HG02610 (cell line): Measurements from ENCODE around the gene DOCK6.

ENCODE experiments used
- ATAC-seq: cut with Tn5 transposase; IDR thresholded peaks from one replicate; pipeline ENCODE4 v1.9.1; 2021; ENCODE audit warnings: mild to moderate bottlenecking, moderate library complexity; ENCODE audit not compliant: unreplicated experiment

Gene DOCK6, protein sequence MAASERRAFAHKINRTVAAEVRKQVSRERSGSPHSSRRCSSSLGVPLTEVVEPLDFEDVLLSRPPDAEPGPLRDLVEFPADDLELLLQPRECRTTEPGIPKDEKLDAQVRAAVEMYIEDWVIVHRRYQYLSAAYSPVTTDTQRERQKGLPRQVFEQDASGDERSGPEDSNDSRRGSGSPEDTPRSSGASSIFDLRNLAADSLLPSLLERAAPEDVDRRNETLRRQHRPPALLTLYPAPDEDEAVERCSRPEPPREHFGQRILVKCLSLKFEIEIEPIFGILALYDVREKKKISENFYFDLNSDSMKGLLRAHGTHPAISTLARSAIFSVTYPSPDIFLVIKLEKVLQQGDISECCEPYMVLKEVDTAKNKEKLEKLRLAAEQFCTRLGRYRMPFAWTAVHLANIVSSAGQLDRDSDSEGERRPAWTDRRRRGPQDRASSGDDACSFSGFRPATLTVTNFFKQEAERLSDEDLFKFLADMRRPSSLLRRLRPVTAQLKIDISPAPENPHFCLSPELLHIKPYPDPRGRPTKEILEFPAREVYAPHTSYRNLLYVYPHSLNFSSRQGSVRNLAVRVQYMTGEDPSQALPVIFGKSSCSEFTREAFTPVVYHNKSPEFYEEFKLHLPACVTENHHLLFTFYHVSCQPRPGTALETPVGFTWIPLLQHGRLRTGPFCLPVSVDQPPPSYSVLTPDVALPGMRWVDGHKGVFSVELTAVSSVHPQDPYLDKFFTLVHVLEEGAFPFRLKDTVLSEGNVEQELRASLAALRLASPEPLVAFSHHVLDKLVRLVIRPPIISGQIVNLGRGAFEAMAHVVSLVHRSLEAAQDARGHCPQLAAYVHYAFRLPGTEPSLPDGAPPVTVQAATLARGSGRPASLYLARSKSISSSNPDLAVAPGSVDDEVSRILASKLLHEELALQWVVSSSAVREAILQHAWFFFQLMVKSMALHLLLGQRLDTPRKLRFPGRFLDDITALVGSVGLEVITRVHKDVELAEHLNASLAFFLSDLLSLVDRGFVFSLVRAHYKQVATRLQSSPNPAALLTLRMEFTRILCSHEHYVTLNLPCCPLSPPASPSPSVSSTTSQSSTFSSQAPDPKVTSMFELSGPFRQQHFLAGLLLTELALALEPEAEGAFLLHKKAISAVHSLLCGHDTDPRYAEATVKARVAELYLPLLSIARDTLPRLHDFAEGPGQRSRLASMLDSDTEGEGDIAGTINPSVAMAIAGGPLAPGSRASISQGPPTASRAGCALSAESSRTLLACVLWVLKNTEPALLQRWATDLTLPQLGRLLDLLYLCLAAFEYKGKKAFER (N-terminal part only)

DNA sequence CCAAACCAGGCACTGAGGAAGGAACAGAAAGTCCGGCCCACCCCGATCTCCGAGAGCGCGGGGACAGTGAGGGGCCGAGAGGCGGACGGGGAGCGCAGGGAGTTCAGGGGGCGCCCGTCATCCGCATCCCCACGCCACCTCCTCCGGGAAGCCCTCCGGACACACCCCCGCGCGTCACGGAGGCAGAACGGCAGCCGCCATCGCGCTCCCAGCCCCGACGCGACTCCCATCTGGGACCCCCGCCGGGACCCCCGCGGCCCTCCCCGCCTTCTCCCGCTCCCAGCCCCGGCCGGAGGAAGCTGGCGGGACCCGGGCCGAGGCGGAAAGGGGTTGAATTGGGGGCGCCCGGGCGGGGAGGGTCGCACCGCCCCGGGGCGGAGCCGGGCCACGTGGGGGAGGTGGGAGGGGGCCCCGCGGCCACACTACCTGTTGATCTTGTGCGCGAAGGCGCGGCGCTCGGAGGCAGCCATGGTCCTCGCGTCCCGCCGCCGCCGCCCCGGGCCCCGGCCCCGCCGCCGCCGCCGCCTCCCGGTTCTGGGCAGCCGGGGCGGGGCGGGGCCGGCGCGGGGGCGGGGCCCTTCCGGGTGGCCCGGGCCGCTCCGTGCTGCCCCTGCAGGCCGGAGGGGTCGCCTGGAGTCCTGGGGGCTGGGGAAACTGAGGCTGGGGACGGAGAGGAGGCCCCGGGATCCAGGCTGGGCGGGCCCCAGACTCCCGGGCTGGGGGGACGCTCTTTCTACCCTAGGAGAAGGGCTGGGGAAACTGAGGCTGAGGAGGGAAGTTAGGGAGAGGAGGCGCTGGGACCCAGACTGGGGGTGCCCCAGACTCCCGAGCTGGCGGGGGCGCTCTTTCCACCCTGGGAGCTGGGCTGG is at the start of gene DOCK6:
DOCK6 (minus strand) TSS at position 554 of the 869 bp plus-strand sequence; CDS start at position 470, 84 bp downstream.
- ATAC-seq: no peak

DNA sequence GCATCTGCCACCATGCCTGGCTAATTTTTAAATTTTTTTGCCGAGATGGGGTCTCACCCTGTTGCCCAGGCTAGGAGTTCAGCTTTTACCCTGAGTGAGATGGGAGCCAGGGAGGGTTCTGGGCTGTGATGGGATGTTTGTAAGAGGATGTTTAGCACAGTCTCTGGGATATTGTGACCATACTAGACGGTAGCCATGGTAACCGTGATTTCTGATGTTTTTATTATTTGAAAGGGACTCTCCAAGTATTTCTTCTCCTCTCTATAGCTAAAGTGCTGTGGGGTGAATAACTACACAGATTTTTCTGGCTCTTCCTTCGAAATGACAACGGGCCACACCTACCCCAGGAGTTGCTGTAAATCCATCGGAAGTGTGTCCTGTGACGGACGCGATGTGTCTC is 44.0 kb upstream of the DOCK6 start:
- ATAC-seq: no peak

DNA sequence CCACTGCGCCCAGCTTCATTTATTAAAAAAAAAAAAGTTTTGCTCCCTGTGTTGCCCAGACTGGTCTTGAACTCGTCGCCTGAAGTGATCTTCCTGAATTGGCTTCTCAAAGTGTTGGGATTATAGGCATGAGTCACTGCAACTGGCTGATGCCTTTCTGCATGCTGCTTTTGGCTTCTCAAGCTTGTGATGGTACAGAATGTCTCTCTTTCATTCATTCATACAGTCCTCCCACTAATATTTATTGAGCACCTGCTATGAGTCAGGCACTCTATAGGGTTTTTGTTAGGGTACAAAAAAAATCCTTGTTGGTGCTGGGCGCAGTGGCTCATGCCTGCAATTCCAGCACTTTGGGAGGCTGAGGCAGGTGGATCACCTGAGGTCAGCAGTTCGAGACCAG is 42.6 kb upstream of the DOCK6 start:
- no peak for ATAC-seq

DNA sequence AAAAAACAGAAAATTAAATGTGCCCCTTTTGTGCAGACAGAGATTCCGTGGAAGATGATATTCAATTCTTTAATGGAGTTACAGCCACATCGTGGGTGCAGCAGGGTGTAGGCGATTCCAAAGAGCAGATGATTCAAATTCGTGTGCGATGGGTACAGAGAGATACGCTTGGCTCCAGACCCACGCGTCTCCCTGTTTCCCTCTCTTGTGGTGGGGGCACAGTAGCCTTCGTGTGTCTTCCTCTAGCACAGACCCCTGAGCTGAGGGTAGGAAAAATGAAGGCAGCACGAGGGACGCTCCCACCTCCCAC is 38.4 kb upstream of the DOCK6 start:
- ATAC-seq: no peak

DNA sequence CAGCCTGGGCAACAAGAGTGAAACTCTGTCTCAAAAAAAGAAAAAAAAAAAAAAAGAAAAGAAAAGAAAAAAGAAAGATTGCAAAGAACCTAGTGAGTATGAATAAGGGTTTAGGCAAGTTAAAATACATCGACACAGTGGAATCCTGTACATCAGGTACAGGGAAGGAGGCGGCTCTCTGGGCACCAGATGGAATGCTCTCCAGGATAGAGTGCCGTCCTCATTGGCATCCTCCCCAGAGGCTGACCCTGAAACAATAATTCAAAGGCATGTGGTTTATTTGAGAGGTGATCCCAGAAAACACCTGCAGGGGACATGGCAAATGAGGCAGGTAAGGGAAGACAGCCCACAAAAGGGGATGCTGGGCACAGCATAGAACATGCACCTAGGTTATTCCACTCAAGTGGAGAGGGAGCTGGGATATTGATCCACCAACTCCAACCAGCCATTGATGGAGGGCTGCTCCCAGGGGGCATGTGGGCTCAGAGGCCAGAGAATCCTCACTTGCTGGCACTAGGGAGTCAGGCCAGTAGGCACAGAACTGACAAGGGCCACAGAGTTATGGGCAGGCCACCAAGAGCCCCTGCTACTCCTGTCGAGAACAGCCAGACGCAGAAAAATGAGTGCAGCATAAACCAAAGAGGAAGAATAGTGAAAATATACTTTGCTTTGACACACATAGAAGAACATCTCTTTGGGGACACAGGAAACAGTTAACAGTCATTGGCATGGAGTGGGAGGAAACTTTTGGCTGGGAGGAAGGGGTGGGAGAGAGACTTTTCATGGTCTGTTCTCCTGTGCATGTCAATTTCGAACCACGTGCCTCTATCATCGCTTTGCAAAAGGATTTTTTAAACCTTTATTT is 37.9 kb upstream of the DOCK6 start:
- ATAC-seq: no peak

DNA sequence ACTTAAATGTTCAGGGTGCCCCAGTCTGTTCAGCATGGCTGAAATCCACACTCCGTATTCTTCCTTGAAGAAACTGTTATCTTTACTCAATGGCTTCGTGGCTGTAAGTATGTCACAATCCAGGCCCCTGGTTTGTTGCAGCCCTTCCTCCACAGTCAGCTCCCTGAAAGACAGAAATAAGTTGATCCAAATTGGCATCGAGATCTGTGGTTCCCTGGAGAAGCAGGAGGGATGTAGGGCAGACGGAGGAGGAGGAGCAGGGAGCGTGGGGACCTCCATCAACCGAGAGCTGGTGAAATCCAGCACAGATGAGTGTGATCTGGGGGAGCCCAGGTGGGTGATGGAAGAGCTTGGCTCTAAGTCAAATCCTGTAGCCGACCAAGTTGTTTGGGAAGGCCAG is 33.9 kb upstream of the DOCK6 start:
- no peak for ATAC-seq

DNA sequence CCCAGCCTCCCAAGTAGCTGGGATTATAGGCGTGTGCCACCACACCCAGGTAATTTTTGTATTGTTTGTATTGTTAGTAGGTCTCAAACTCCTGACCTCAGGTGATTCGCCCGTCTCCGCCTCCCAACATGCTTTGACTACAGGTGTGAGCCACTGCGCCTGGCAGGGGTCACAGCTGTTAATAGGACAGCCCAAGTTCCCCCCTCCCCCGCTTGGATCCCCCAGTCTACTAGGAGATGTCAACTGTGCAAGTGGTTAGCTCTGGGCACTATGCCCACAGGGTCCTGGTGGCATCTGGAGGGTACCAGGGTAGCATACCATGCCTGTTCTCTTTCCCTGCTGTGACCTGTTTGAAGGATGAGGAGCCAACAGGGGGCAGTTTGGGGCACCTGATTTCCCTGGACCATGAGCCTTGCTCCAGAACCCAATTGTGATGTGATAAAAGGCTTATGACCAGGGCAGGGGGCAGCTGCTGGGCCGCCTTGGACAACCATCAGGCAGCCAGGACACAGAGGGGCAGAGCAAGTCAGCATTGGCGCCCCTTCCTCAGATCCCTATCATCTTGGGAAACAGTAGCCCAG is 33.4 kb upstream of the DOCK6 start, which contains the start of gene TSPAN16:
TSPAN16 (plus strand) TSS at position 496 of the 581 bp plus-strand sequence. CDS start 138 bp downstream, outside the sequence.
- ATAC-seq: no peak

DNA sequence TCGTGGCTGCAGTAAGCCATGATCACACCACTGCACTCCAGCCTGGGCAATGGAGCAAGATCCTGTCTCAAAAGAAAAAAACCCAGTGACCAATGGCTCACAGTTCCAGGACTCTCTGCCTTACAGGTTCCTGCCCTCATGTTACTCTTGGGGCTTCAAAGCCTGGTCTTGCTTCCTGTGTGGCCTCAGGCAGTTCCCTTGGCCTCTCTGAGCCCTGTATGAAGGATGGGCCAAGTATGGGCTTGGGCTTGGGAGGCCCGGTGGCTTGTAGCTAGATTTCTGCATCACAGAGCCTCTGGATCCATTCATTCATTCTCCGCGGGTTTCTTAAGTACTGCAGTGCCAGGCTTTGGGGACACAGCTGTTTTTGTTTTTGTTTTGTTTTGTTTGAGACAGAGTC is 32.9 kb upstream of the DOCK6 start:
- no peak for ATAC-seq

DNA sequence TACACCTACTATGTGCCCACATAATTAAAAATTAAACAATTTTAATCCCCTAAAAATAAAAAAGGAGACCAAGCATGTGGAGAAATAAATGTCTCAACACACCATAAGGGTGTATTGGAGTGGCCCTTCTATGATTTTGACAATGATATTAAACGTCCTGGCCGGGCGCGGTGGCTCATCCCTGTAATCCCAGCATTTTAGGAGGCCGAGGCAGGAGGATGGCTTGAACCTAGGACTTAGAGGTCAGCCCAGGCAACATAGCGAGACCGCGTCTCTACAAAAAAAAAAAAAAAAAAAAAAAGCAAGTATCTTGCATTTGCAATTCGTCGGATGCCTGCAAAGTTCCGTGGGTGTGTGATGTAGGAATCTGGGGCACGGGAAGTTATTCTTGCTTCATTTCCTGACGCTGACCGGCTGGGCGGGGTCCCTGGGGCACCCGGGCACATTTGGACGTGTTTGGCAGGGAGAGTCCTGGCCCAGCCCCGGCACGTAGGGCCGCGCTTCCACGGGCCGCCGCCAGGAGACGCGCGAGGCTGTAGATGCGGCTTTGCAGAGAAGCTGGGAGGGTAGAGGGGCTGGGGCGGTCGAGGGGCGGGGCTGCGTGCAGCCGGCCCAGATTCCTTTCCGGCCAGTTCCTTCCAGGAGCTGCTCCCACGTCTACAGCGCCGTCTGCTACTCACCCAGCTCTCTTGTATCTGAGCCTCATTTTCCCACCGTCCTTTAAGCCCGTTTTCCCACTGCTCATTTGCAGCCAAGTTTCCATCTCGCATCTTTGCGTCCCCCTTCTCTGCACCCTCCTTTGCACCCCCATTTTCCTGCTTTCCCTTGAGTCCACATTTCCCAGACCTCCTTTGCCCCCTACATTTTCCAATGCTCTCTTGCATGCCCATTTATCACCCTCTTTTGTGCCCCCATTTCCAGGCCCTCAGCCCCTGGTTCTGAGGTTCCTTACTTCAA is 31.4 kb upstream of the DOCK6 start:
- ATAC-seq: peak; percentile 60

DNA sequence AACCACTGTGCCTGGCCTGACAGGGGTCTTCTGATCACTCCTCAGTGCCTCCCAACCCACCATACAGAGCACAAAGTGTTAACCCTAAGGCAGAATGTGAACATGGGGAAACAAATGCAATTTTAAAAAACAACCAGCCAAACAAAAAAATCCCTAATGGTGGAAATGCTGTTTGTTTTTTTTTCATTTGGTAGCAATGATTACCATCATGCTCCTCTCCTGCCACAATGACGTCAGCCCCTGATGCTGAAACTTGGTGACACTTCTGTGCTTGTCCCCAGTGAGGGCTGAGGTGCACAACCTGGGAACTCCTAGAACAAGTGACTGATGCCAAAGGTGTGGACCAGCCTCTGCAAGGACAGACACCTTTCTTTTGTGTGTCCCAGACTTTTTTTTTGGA is 29.7 kb upstream of the DOCK6 start:
- ATAC-seq: no peak

DNA sequence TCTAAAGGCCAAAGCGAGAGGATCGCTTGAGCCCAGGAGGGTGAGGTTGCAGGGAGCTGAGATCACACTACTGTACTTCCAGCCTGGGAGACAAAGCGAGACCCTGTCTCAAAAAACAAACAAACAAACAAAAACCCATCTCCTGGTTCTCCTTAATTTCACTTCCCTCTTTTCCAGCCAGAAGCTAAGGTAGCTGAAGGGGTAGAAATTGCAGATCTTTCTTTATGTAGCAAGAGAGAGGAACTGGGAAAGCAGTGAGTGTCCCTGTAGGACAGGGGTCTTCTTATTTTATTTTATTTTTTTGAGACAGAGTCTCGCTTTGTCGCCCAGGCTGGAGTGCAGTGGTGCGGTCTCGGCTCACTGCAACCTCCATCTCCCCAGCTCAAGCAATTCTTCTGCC is 29.1 kb upstream of the DOCK6 start:
- no peak for ATAC-seq

DNA sequence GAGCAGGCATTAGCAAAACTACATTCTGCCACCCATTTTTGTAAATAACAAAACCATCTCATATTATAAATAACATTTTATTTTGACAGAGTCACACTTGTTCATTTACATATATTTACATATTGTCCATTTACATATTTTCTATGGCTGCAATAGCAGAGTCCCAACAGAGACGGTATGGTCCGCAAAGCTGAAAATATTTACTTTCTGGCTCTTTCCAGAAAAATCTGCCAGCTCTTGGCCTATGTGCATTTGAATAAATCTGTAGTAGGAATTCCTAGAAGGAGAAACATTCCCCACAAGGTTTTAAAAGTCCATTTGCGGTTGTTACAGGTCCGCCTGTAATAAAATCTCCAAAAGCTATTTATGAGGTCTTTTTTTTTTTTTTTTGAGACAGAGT is 27.9 kb upstream of the DOCK6 start:
- no peak for ATAC-seq

DNA sequence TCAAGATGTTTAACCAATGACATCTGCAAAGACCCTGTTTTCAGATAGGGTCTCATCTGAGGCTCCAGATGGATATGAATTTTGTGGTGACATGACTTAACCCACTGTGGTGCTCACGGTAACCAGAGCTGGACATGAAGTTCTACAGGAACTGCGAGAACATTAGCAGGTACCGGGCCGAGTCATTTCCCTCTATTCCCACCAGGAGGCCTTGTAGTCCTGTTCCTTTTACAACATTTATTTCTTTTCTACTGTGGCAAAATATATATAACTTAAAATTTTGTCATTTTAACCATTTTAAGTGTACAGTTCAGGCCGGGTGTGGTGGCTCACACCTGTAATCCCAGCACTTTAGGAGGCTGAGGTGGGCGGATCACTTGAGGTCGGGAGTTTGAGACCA is 26.0 kb upstream of the DOCK6 start:
- ATAC-seq: no peak

DNA sequence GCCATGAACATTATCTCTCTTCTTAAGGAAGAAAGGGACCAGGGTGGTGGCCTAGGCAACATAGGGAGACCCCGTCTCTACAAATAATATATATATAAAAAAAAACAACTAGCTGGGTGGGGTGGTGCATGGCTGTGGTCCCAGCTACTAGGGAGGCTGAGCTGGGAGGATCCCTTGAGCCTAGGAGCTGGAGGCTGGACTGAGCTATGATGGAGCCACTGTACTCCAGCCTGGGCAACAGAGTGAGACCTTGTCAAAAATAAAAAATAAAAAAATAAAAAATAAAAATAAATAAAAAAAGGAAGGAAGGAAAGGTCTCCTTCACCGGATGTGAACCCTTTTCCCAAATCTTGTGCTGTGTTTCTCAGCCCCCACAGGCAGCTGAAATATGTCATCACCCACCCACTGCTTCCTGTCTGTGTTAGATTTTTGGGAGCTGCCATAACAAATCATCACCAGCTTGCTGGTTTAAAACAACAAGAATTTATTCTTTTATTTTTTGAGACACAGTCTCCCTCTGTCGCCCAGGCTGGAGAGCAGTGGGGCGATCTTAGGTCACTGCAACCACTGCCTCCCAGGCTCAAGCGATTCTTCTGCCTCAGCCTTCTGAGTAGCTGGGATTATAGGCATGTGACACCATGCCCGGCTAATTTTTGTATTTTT is 24.1 kb upstream of the DOCK6 start:
- ATAC-seq: no peak

DNA sequence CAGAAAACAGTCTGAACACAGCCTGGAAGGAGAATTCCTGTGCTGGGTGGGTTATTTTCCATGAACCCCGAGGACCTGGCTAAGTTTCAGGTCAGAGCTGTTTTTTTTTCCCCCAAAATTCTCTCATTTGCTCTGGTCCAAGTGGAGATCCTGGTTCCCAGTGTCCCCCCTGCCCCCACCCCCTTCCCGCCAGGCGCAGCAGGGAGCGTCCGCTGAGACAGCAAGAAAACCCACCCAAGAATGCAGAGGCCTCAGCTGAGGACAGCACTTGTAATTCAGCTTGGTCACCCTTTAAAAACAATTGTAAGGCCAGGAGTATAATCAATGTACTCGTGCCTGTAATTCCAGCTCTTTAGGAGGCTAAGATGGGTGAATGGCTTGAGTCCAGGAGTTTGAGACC is 22.2 kb upstream of the DOCK6 start:
- no peak for ATAC-seq

DNA sequence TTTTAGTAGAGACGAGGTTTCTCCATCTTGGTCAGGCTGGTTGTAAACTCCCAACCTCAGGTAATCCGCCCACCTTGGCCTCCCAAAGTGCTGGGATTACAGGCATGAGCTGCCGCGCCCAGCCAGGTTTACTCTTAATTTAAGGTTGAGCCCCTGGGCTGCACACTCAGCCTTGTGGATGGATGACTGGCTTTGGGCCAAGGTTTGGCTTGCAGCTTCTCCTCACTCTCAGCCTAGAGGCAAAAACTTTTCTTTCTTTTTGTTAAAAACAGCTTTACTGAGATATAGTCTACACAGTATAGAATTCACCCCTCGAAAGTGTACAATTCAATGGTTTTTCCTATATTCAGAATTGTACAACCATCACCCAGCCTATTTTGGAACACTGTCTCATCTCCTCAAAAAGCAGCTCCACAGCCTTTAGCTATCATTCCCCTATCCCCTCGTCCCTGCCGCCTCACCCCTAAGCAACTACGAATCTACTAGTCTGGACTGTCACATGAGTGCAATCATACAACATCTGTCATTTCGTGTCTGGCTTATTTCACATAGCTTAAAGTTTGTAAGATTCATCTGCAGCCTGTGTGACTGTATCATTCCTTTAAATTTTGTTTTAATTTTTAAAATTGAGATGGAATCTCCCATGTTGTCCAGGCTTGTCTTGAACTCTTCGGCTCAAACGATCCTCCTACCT is 19.2 kb upstream of the DOCK6 start:
- ATAC-seq: no peak
